Thymus (tissue), 11 donors: ENCODE measurements around the gene CDKN2C. TPM values are rescaled to one million over a fixed set of nuclear protein-coding genes. Genes with fewer than 3 reads are reported as not detected.

Experiments
- DNase-seq, 9 donors: peaks; one replicate each; pipeline ENCODE4 v3.0.0-alpha.2; 2013; ENCODE audit warnings: low spot score in 9 of 9, low read depth in 6 of 9, missing footprints in 1 of 9
- H3K27ac ChIP-seq, 2 donors: one replicate each; pipeline ENCODE4 v1.5.1; 2013; ENCODE audit warnings: control low read depth in 1 of 2, low read depth in 1 of 2, low read length in 1 of 2, mild to moderate bottlenecking in 1 of 2, moderate library complexity in 1 of 2
- H3K27me3 ChIP-seq, 2 donors: one replicate each; pipeline ENCODE4 v1.5.1; 2013; ENCODE audit warnings: low read length in 1 of 2; ENCODE audit not compliant: control insufficient read depth in 2 of 2, insufficient read depth in 1 of 2
- H3K36me3 ChIP-seq, 2 donors: one replicate each; pipeline ENCODE4 v1.5.1; 2013; ENCODE audit warnings: low read length in 1 of 2, mild to moderate bottlenecking in 1 of 2, moderate library complexity in 1 of 2; ENCODE audit not compliant: control insufficient read depth in 2 of 2, insufficient read depth in 2 of 2
- H3K4me1 ChIP-seq, 2 donors: one replicate each; pipeline ENCODE4 v1.5.1; 2013; ENCODE audit warnings: low read length in 2 of 2; ENCODE audit not compliant: control insufficient read depth in 2 of 2, insufficient read depth in 2 of 2
- H3K4me3 ChIP-seq, 2 donors: one replicate each; pipeline ENCODE4 v1.5.1; 2013; ENCODE audit warnings: low read length in 2 of 2, control low read depth in 1 of 2, mild to moderate bottlenecking in 1 of 2
- H3K9me3 ChIP-seq, 2 donors: one replicate each; pipeline ENCODE4 v1.5.1; 2013; ENCODE audit warnings: low read length in 1 of 2, mild to moderate bottlenecking in 1 of 2; ENCODE audit not compliant: control insufficient read depth in 2 of 2, insufficient read depth in 1 of 2
- WGBS: extraction: QIAGEN DNeasy Blood & Tissue Kit; methylation state at CpG from one replicate; pipeline ENCODE4 v1.1.7; 2013; 5-methylcytosine and 5-hydroxymethylcytosine counted together
- polyA plus RNA-seq: library from polyadenylated mRNA; stranded (reverse); fragments of 200-250 nt; gene quantifications from one replicate; pipeline ENCODE4 v1.2.3, GENCODE V29; 2013
- total RNA-seq: library from RNA; stranded (reverse); fragments of 120-200 nt; gene quantifications from one replicate; pipeline ENCODE4 v1.2.4, GENCODE V29; 2013
- donor health status: healthy.

The CDKN2C gene
- total and polyA plus RNA-seq, 2 donors, result 24.2 to 34.3 TPM

DNA sequence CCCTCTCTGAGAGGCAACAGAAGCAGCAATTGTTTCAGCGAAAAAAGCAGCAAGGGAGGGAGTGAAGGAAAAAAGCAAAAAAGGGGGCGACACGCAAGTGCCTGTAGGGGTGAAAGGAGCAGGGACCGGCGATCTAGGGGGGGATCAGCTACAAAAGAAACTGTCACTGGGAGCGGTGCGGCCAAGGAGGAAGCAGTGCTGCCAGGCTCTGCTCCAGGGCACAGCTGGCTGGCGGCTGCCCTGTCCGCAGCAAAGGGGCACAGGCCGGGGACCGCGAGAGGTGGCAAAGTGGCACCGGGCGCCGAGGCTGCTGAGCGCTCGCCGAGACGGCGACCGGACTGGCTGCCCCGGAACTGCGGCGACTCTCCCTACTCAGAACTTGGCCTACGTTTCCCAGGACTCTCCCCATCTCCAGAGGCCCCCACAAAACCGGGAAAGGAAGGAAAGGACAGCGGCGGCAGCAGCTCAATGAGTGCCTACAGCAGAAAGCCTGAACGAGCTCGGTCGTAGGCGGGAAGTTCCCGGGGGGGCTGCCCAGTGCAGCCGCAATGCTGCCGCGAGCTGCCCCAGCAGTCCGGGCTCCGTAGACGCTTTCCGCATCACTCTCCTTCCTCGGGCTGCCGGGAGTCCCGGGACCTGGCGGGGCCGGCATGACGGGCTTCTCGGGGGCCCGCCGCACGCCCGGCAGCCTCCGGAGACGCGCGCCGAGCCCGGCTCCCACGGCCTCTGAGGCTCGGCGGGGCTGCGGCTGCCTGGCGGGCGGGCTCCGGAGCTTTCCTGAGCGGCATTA is 1.0 kb upstream of the CDKN2C start:
- H3K27ac ChIP-seq, result peak overlapping the region; percentile 95 to 98
- peak in 3 of 9 donors; percentile 33 to 63 (median 45) for DNase-seq
- peaks cover 0 to 6% of the 10 kb centered on the region in 2 donors for H3K36me3 ChIP-seq
- H3K4me3 ChIP-seq, result peak overlapping the region; percentile 90 to 91
- peaks cover 0 to 8% of the 10 kb centered on the region in 2 donors for H3K27me3 ChIP-seq
- H3K4me1 ChIP-seq, result peaks cover 5 to 10% of the 10 kb centered on the region in 2 donors
- WGBS, result under 1% methylated on average over 65 of the region's 65 CpGs
- H3K9me3 ChIP-seq, result no peaks in the 10 kb centered on the region

GRCh38 chr1:50970509-50970887 is 453 bp downstream of the CDKN2C start:
- H3K4me1 ChIP-seq, result peaks cover 5 to 10% of the 10 kb centered on the region in 2 donors
- H3K4me3 ChIP-seq, result peak overlapping the region; percentile 90 to 91
- DNase-seq, result no peak
- H3K36me3 ChIP-seq, result peaks cover 0 to 8% of the 10 kb centered on the region in 2 donors
- 15% methylated on average over 6 of the region's 6 CpGs for WGBS
- H3K27me3 ChIP-seq, result peaks cover 0 to 9% of the 10 kb centered on the region in 2 donors
- H3K9me3 ChIP-seq, result no peaks in the 10 kb centered on the region
- peak overlapping the region; percentile 95 to 98 for H3K27ac ChIP-seq

GRCh38 chr1:50970931-50971582 is 1.0 kb downstream of the CDKN2C start:
- Histone ChIP-seq H3K9me3 (no peaks in the 10 kb centered on the region), H3K4me3 (peak overlapping the region; percentile 90 to 91), H3K36me3 (peaks cover 0 to 8% of the 10 kb centered on the region in 2 donors), H3K27ac (peak overlapping the region; percentile 46 to 95), H3K4me1 (peaks cover 5 to 10% of the 10 kb centered on the region in 2 donors), H3K27me3 (peaks cover 0 to 14% of the 10 kb centered on the region in 2 donors)
- no peak for DNase-seq
- WGBS, result 30% methylated on average over 7 of the region's 7 CpGs

GRCh38 chr1:50971748-50972305 is 1.8 kb downstream of the CDKN2C start:
- 71% methylated on average over 6 of the region's 6 CpGs for WGBS
- no peak for DNase-seq
- Histone ChIP-seq H3K27me3 (peaks cover 0 to 21% of the 10 kb centered on the region in 2 donors), H3K9me3 (no peaks in the 10 kb centered on the region), H3K4me1 (peaks cover 9 to 16% of the 10 kb centered on the region in 2 donors), H3K27ac (no peak overlapping the region), H3K36me3 (peaks cover 0 to 8% of the 10 kb centered on the region in 2 donors), H3K4me3 (peak overlapping the region; percentile 11 to 43)

DNA sequence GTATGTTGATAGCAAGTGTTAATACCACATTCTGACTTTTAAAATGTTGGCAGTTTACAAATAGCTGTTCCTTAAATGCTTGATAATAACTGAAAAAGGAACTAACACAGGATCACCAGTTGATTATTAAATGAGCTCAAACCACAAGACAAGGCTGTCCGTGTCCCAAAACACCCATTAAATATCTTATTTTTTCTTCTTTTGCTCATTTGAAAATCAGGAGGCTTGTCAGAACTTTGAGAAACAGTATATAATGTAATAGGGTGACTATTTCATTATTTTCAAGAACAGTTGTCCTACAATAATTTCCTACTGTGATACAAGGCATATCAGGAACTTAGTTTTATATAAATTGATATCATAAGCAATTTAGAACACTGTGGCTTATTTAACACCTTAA is 2.7 kb downstream of the CDKN2C start:
- Histone ChIP-seq H3K36me3 (peaks cover 0 to 8% of the 10 kb centered on the region in 2 donors), H3K4me1 (peaks cover 4 to 16% of the 10 kb centered on the region in 2 donors), H3K4me3 (peak overlapping the region in 1 of 2 donors; percentile 44), H3K27ac (no peak overlapping the region), H3K9me3 (no peaks in the 10 kb centered on the region), H3K27me3 (peaks cover 0 to 30% of the 10 kb centered on the region in 2 donors)
- WGBS, result 43% methylated on average over 1 of the region's 1 CpG
- DNase-seq, result no peak

- Histone ChIP-seq H3K36me3 (peaks cover 0 to 8% of the 10 kb centered on the region in 2 donors), H3K4me3 (no peak overlapping the region), H3K9me3 (peaks cover 0 to 2% of the 10 kb centered on the region in 2 donors), H3K27me3 (peaks cover 0 to 34% of the 10 kb centered on the region in 2 donors), H3K4me1 (peaks cover 4 to 16% of the 10 kb centered on the region in 2 donors), H3K27ac (no peak overlapping the region)
- 100% methylated on average over 1 of the region's 1 CpG for WGBS
- DNase-seq, result no peak
Observed at GRCh38 chr1:50973255-50973654, 3.2 kb downstream of the CDKN2C start.

DNA sequence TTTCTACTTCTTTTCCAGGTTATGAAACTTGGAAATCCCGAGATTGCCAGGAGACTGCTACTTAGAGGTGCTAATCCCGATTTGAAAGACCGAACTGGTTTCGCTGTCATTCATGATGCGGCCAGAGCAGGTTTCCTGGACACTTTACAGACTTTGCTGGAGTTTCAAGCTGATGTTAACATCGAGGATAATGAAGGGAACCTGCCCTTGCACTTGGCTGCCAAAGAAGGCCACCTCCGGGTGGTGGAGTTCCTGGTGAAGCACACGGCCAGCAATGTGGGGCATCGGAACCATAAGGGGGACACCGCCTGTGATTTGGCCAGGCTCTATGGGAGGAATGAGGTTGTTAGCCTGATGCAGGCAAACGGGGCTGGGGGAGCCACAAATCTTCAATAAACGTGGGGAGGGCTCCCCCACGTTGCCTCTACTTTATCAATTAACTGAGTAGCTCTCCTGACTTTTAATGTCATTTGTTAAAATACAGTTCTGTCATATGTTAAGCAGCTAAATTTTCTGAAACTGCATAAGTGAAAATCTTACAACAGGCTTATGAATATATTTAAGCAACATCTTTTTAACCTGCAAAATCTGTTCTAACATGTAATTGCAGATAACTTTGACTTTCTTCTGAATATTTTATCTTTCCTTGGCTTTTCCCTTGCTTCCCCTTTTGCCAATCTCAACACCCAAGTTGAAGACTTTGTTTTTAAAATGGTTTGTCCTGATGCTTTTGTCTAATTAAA is 4.0 kb downstream of the CDKN2C start:
- Histone ChIP-seq H3K9me3 (peaks cover 0 to 4% of the 10 kb centered on the region in 2 donors), H3K27ac (no peak overlapping the region), H3K4me3 (no peak overlapping the region), H3K4me1 (peaks cover 4 to 24% of the 10 kb centered on the region in 2 donors), H3K36me3 (peaks cover 0 to 8% of the 10 kb centered on the region in 2 donors), H3K27me3 (peaks cover 0 to 42% of the 10 kb centered on the region in 2 donors)
- 97% methylated on average over 13 of the region's 13 CpGs for WGBS
- DNase-seq, result no peak

GRCh38 chr1:50974618-50974935 is 4.5 kb downstream of the CDKN2C start:
- Histone ChIP-seq H3K4me3 (no peak overlapping the region), H3K27ac (no peak overlapping the region), H3K27me3 (peaks cover 0 to 47% of the 10 kb centered on the region in 2 donors), H3K36me3 (peaks cover 0 to 8% of the 10 kb centered on the region in 2 donors), H3K4me1 (peaks cover 4 to 24% of the 10 kb centered on the region in 2 donors), H3K9me3 (peaks cover 0 to 4% of the 10 kb centered on the region in 2 donors)
- DNase-seq, result no peak
- 95% methylated on average over 1 of the region's 1 CpG for WGBS
